GM23248 (cell line): ENCODE measurements around the gene LPCAT4. TPM values are rescaled to one million over a fixed set of nuclear protein-coding genes. Genes with fewer than 3 reads are reported as not detected.

Experiments
- DNase-seq: peaks from one replicate; pipeline ENCODE4 v3.0.0-alpha.2; 2015
- H2AFZ ChIP-seq: fragments of 200-600 bp; sonication (generic); 2 replicates; pipeline ENCODE4 v1.6.1; 2016; ENCODE audit warnings: antibody characterized with exemption
- H3F3A ChIP-seq: fragments of 200-600 bp; sonication (generic); 2 replicates; pipeline ENCODE4 v1.6.1; 2016; ENCODE audit warnings: mild to moderate bottlenecking, antibody characterized with exemption, mixed run types; ENCODE audit not compliant: insufficient read depth
- H3K27ac ChIP-seq: fragments of 200-600 bp; sonication (generic); 2 replicates; pipeline ENCODE4 v1.5.1; 2016; ENCODE audit warnings: mild to moderate bottlenecking
- H3K27me3 ChIP-seq: fragments of 200-600 bp; sonication (generic); replicated peaks from 2 replicates; pipeline ENCODE4 v1.6.1; 2016; ENCODE audit warnings: mild to moderate bottlenecking; ENCODE audit not compliant: insufficient read depth
- H3K36me3 ChIP-seq: fragments of 200-600 bp; sonication (generic); 2 replicates; pipeline ENCODE4 v1.6.1; 2016; ENCODE audit warnings: low read depth, mild to moderate bottlenecking
- H3K4me1 ChIP-seq: fragments of 200-600 bp; sonication (generic); 2 replicates; pipeline ENCODE4 v1.6.1; 2016; ENCODE audit warnings: mild to moderate bottlenecking; ENCODE audit not compliant: insufficient read depth
- H3K4me2 ChIP-seq: fragments of 200-600 bp; sonication (generic); one replicate; pipeline ENCODE4 v1.6.1; 2016; ENCODE audit warnings: mild to moderate bottlenecking; ENCODE audit not compliant: unreplicated experiment
- H3K4me3 ChIP-seq: fragments of 200-600 bp; sonication (generic); 2 replicates; pipeline ENCODE4 v1.5.1; 2016; ENCODE audit warnings: mild to moderate bottlenecking
- H3K79me2 ChIP-seq: fragments of 200-600 bp; sonication (generic); 2 replicates; pipeline ENCODE4 v1.6.1; 2016; ENCODE audit warnings: mild to moderate bottlenecking; ENCODE audit not compliant: insufficient read depth
- H3K9ac ChIP-seq: fragments of 200-600 bp; sonication (generic); 2 replicates; pipeline ENCODE4 v1.6.1; 2016; ENCODE audit warnings: mild to moderate bottlenecking
- H3K9me2 ChIP-seq: fragments of 200-600 bp; sonication (generic); 2 replicates; pipeline ENCODE4 v1.6.1; 2016; ENCODE audit warnings: mixed run types, mild to moderate bottlenecking, moderate library complexity; ENCODE audit not compliant: insufficient read depth
- H3K9me3 ChIP-seq: fragments of 200-600 bp; sonication (generic); one replicate; pipeline ENCODE4 v1.6.1; 2017; ENCODE audit warnings: low read depth
- H4K20me1 ChIP-seq: fragments of 200-600 bp; sonication (generic); 2 replicates; pipeline ENCODE4 v1.6.0; 2016; ENCODE audit not compliant: insufficient read depth
- EZH2 ChIP-seq: fragments of 200-600 bp; sonication (generic); IDR thresholded peaks from 2 replicates; pipeline ENCODE4 v1.6.1; 2018; ENCODE audit warnings: antibody characterized with exemption, mild to moderate bottlenecking; ENCODE audit not compliant: insufficient read depth, poor library complexity, severe bottlenecking
- EZH2phosphoT487 ChIP-seq: fragments of 200-600 bp; sonication (generic); IDR thresholded peaks from 2 replicates; pipeline ENCODE4 v1.6.1; 2018; ENCODE audit warnings: antibody characterized with exemption, moderate library complexity, mild to moderate bottlenecking, low read depth; ENCODE audit not compliant: insufficient read depth
- WGBS, 2 experiments: methylation state at CpG; one replicate each; pipeline ENCODE4 v1.1.6; 2015 to 2017; ENCODE audit warnings: low lambda C conversion rate in 2 of 2, low coverage in 1 of 2; ENCODE audit errors: missing lambda C conversion rate in 2 of 2; 5-methylcytosine and 5-hydroxymethylcytosine counted together
- in situ Hi-C: fragments of 300-500 bp; cut with MboI; formaldehyde crosslinking; loops from 2 replicates; pipeline ENCODE4 v1.15.0; 2020
- polyA plus RNA-seq: library from polyadenylated mRNA; unstranded; fragments of >200 nt; fragmentation: Nextera tagmentation; extraction: Ambion mirVana; gene quantifications from 2 replicates; pipeline ENCODE4 v1.2.1, GENCODE V29; 2016
- total RNA-seq: library from RNA; depleted of rRNA; stranded (reverse); fragments of >200 nt; shearing (Covaris generic); gene quantifications from 2 replicates; pipeline ENCODE4 v1.2.3, GENCODE V29; 2014

The LPCAT4 gene
- total and polyA plus RNA-seq, 2 experiments from 2014 or later = 17.5 to 24.7 TPM

DNA sequence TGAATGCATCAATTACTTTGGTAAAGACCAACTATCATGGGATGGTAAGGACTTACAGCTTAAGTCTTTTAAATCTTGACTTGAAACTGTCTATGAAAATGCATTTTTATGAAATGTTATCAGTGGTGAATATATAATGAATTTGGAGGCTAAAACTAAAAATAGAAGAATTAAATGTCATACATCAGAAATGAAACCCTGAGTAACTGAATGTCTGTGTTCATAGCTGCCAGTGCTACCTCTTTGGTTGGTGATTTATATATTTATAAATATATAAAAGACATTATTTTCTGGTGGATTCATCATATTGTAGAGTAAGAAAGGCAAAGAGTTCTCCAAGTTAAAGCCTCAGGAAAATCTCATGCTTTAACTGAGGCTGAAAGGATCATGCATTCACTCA is 41.6 kb downstream of the LPCAT4 start:
- Histone ChIP-seq H3K27ac (no peak overlapping the region), H3K27me3 (no peaks in the 10 kb centered on the region), H3K9me2 (no peaks in the 10 kb centered on the region), H3K9me3 (no peaks in the 10 kb centered on the region), H3K4me1 (no peaks in the 10 kb centered on the region), H3K4me2 (no peak overlapping the region), H3K36me3 (no peaks in the 10 kb centered on the region), H3F3A (no peaks in the 10 kb centered on the region), H3K79me2 (peaks cover 26% of the 10 kb centered on the region), H3K9ac (no peak overlapping the region), H4K20me1 (no peaks in the 10 kb centered on the region), H2AFZ (no peak overlapping the region), H3K4me3 (no peak overlapping the region)
- TF ChIP-seq EZH2 (no peak), EZH2phosphoT487 (no peak)
- in situ Hi-C loops = no loop called here
- DNase-seq = no peak

DNA sequence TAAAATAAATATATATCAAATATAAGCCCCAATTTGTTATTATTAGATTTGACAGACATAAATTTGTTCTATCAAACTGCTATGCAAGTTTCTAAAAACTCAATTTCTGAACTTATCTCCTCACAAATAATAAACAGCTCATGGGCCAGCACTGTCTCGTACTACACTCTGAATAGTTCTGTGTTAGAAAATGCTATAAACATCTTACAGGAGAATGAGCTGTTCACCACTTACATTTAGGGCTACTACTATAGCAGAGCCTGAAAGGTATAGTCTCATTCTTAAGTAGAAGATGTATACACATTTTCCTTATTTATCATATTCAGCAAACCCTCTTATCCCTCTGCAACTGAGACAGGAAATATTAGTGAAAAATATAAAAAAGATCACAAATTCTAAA is 42.1 kb downstream of the LPCAT4 start:
- in situ Hi-C loops = no loop called here
- Histone ChIP-seq H4K20me1 (no peaks in the 10 kb centered on the region), H3K9ac (no peak overlapping the region), H3F3A (no peaks in the 10 kb centered on the region), H3K27ac (no peak overlapping the region), H3K4me2 (no peak overlapping the region), H2AFZ (no peak overlapping the region), H3K4me3 (no peak overlapping the region), H3K9me3 (no peaks in the 10 kb centered on the region), H3K79me2 (peaks cover 26% of the 10 kb centered on the region), H3K4me1 (no peaks in the 10 kb centered on the region), H3K36me3 (no peaks in the 10 kb centered on the region), H3K9me2 (no peaks in the 10 kb centered on the region), H3K27me3 (no peaks in the 10 kb centered on the region)
- WGBS, 2 experiments = 93 to 98% methylated on average over 1 of the region's 1 CpG
- TF ChIP-seq EZH2phosphoT487 (no peak), EZH2 (no peak)
- no peak for DNase-seq

DNA sequence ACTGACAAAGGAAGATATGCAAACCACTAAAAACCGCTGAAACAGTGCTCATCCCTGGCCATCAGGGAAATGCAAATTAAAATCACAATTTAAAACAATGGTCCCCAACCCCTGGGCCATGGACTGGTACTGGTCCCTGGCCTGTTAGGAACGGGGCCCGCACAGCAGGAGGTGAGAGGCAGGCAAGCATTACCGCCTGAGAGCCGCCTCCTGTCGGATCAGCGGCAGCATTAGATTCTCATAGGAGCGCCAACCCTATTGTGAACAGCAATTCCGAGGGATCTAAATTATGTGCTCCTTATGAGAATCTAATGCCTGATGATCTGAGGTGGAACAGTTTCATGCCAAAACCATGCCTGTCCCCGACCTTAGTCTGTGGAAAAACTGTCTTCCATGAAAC is 43.8 kb downstream of the LPCAT4 start:
- no peaks in the 10 kb centered on the region for H4K20me1 ChIP-seq
- H2AFZ ChIP-seq = no peak overlapping the region
- WGBS, 2 experiments = 86 to 90% methylated on average over 10 of the region's 10 CpGs
- no peaks in the 10 kb centered on the region for H3K36me3 ChIP-seq
- no peaks in the 10 kb centered on the region for H3K4me1 ChIP-seq
- H3K9me3 ChIP-seq = no peaks in the 10 kb centered on the region
- H3K27ac ChIP-seq = no peak overlapping the region
- no peaks in the 10 kb centered on the region for H3K27me3 ChIP-seq
- no peaks in the 10 kb centered on the region for H3K9me2 ChIP-seq
- H3K4me3 ChIP-seq = no peak overlapping the region
- no peak for DNase-seq
- in situ Hi-C loops = no loop called here
- TF ChIP-seq EZH2phosphoT487 (no peak), EZH2 (no peak)
- H3K9ac ChIP-seq = no peak overlapping the region
- peaks cover 25% of the 10 kb centered on the region for H3K79me2 ChIP-seq
- H3F3A ChIP-seq = no peaks in the 10 kb centered on the region
- no peak overlapping the region for H3K4me2 ChIP-seq

DNA sequence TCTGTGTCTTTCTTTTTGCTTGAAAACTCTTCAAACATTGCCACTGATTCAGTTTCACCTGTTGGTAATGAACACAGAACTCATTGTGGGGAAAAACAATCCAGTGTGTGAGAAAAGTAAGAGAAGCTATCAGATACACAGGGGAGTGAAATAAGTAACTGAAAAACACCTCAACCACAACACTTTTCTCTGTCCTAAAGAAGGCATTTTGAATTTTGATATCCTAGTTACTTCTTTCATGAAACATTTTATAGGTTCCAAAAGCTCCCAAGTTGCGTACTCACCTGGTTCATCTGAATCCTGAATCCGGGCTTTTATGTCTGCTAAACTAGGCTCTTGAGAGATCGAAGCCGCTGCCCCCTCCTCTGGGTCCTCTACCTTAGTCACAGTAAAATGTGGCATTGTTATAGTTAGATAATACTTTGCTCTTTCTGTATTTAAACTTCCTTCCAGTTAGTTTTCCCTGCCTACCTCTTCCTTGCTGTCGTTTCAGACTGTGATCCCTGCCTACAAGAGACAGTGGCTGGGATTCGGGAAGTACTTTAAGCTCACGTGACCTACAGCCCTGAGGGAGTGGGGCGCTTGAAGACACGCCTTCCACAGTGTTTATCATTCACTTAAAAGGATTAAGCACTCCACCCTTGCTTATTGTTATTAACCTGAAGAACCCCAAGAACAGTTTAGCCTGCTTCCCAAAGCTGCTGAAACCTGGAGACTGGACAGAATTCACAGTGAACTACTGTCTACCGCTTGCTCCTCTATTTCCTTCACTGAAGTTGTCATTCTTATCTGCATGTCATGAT is 48.5 kb downstream of the LPCAT4 start:
- peak overlapping the region; percentile 77 for H3K4me3 ChIP-seq

More for the DNA sequence above, 48.5 kb downstream of the LPCAT4 start:
- 3 to 4% methylated on average over 10 of the region's 10 CpGs for WGBS, 2 experiments
- in situ Hi-C loops = no loop called here
- Histone ChIP-seq H3K9me3 (no peaks in the 10 kb centered on the region), H3K27me3 (no peaks in the 10 kb centered on the region), H3K4me1 (0 out of 2 replicates have a peak, but pooled peaks cover 17% of the 10 kb centered on the region), H4K20me1 (no peaks in the 10 kb centered on the region), H3K36me3 (no peaks in the 10 kb centered on the region), H3K9me2 (no peaks in the 10 kb centered on the region), H3K27ac (peak overlapping the region; percentile 33), H3F3A (no peaks in the 10 kb centered on the region), H3K9ac (peak overlapping the region; percentile 78), H3K4me2 (peak overlapping the region; percentile 83), H2AFZ (peak overlapping the region; percentile 89), H3K79me2 (peaks cover 45% of the 10 kb centered on the region)
- TF ChIP-seq EZH2phosphoT487 (no peak), EZH2 (no peak)
- peak; percentile 88 for DNase-seq
